T-helper 2 cell treated with Interferon-gamma antibody and Interleukin-4, amounts not matched to agents 100 ng/mL and 5 ng/mL, for 36 hours (primary cell): ENCODE measurements around the gene TBC1D22B. TPM values are rescaled to one million over a fixed set of nuclear protein-coding genes. Genes with fewer than 3 reads are reported as not detected.
"Not testable (repeated sequence)": the region's sequence is repeated elsewhere in the genome, so short reads cannot be mapped to it uniquely, and the experiment has no call there.

Experiments used
- intact Hi-C: fragments of 100-400 bp; cut with micrococcal nuclease; formaldehyde crosslinking; loops from one replicate; pipeline ENCODE4 v1.15.1; 2023
- total RNA-seq: library from RNA; stranded (reverse); gene quantifications from 2 replicates; pipeline ENCODE4 v1.2.3, GENCODE V29; 2022

Gene TBC1D22B
- total RNA-seq, 1 donor from 2014 or later = 16.5 TPM

- intact Hi-C loops = no loop called here
These were observed 61.6 kb downstream of the TBC1D22B start for GRCh38 chr6:37319156-37319555.

- intact Hi-C loops = no loop called here
These were observed 62.4 kb downstream of the TBC1D22B start for GRCh38 chr6:37319856-37320480.

- intact Hi-C loops = no loop called here
These were observed 63.1 kb downstream of the TBC1D22B start for GRCh38 chr6:37320646-37321045.

- intact Hi-C loops = no loop called here
These were observed 63.5 kb downstream of the TBC1D22B start for GRCh38 chr6:37321101-37321500.

GRCh38 chr6:37321516-37322415 lies 64.2 kb downstream of the TBC1D22B start:
- intact Hi-C loops = no loop called here

GRCh38 chr6:37323580-37323979 lies 66.0 kb downstream of the TBC1D22B start:
- intact Hi-C loops = no loop called here

GRCh38 chr6:37324131-37325033 lies 66.8 kb downstream of the TBC1D22B start:
- intact Hi-C loops = loop anchor here (1.0 to 5.0 kb wide), 2 partner anchors 243 to 368 kb away; no protein-coding TSS in a partner anchor

- intact Hi-C loops = not testable (repeated sequence)
These were observed 72.8 kb downstream of the TBC1D22B start for GRCh38 chr6:37330345-37330744.

GRCh38 chr6:37331047-37331446 lies 73.5 kb downstream of the TBC1D22B start:
- intact Hi-C loops = no loop called here

- intact Hi-C loops = no loop called here
These were observed 75.3 kb downstream of the TBC1D22B start for GRCh38 chr6:37332894-37333293.

- intact Hi-C loops = no loop called here
These were observed 76.5 kb downstream of the TBC1D22B start for GRCh38 chr6:37334047-37334446.

GRCh38 chr6:37338317-37338716 lies 80.7 kb downstream of the TBC1D22B start:
- intact Hi-C loops = not testable (repeated sequence)

GRCh38 chr6:37338745-37339255 lies 81.2 kb downstream of the TBC1D22B start:
- intact Hi-C loops = no loop called here

- intact Hi-C loops = no loop called here
These were observed 82.4 kb downstream of the TBC1D22B start for GRCh38 chr6:37339741-37340638.

GRCh38 chr6:37340639-37340943 lies 83.0 kb downstream of the TBC1D22B start:
- intact Hi-C loops = no loop called here

- intact Hi-C loops = no loop called here
These were observed 85.7 kb downstream of the TBC1D22B start for GRCh38 chr6:37343248-37343647.

GRCh38 chr6:37344308-37344707 lies 86.7 kb downstream of the TBC1D22B start:
- intact Hi-C loops = no loop called here

GRCh38 chr6:37345804-37346203 lies 88.2 kb downstream of the TBC1D22B start:
- intact Hi-C loops = not testable (repeated sequence)

- intact Hi-C loops = no loop called here
These were observed 89.6 kb downstream of the TBC1D22B start for GRCh38 chr6:37347177-37347576.

GRCh38 chr6:37347670-37348111 lies 90.1 kb downstream of the TBC1D22B start:
- intact Hi-C loops = no loop called here
